ENCODE data around the gene RFTN1. TPM values are rescaled to one million over a fixed set of nuclear protein-coding genes. Genes with fewer than 3 reads are reported as not detected.

Gene RFTN1
- total RNA-seq, 1 experiment from 2014 or later, result 2.2 TPM

GRCh38 chr3:16509721-16510619, 3.5 kb downstream of the RFTN1 start:
- Histone ChIP-seq H4K20me1 (ENCODE audit: control insufficient read depth, insufficient read depth, insufficient read length) (peaks cover 2% of the 10 kb centered on the region), H3K18ac (ENCODE audit: insufficient read length, low read depth, low read length) (no peak overlapping the region), H3K4ac (ENCODE audit: low read depth, low read length) (no peak overlapping the region), H2AFZ (ENCODE audit: low read length) (no peak overlapping the region), H3K79me2 (ENCODE audit: insufficient read depth, low read length) (no peaks in the 10 kb centered on the region), H3K27ac (ENCODE audit: insufficient read length, low read depth, low read length) (no peak overlapping the region), H3K79me1 (ENCODE audit: insufficient read depth, low read depth, low read length, poor library complexity, severe bottlenecking) (no peaks in the 10 kb centered on the region), H4K91ac (ENCODE audit: insufficient read length, low read depth, low read length) (no peak overlapping the region), H2BK20ac (ENCODE audit: low read depth, low read length, poor library complexity, severe bottlenecking) (no peak overlapping the region), H2BK5ac (ENCODE audit: insufficient read length, low read length) (no peak overlapping the region), H3K23ac (ENCODE audit: insufficient read length, low read depth, low read length) (no peak overlapping the region), H2AK5ac (ENCODE audit: insufficient read length, low read length) (no peak overlapping the region), H2BK120ac (ENCODE audit: low read depth, low read length, poor library complexity, severe bottlenecking) (no peak overlapping the region), H3K56ac (ENCODE audit: insufficient read length, low read depth, low read length) (no peak overlapping the region), H3K4me2 (ENCODE audit: insufficient read depth, insufficient read length, low read length) (no peak overlapping the region), H3T11ph (ENCODE audit: low read length) (no peak overlapping the region), H3K4me1 (ENCODE audit: insufficient read depth, low read length) (0 out of 2 replicates have a peak, but pooled peaks cover 4% of the 10 kb centered on the region), H3K14ac (ENCODE audit: insufficient read depth, low read length) (no peak overlapping the region), H3K27me3 (ENCODE audit: insufficient read depth, low read length) (peaks cover 17% of the 10 kb centered on the region; the same call in 1 of the 2 replicates), H2BK15ac (ENCODE audit: low read depth, low read length) (no peak overlapping the region), H4K8ac (replicated peaks; ENCODE audit: insufficient read length, low read depth, low read length) (no peak overlapping the region), H4K5ac (ENCODE audit: insufficient read length, low read depth, low read length) (no peak overlapping the region), H2BK12ac (ENCODE audit: insufficient read length, low read depth, low read length) (no peak overlapping the region), H3K9ac (ENCODE audit: extremely low read depth, insufficient read length, low read length) (no peak overlapping the region), H3K23me2 (ENCODE audit: insufficient read length, low read depth, low read length, poor library complexity, severe bottlenecking) (peaks cover 16% of the 10 kb centered on the region), H3K9me3 (ENCODE audit: control insufficient read depth, low read depth, low read length) (no peaks in the 10 kb centered on the region)
- H3K4me3 Mint-ChIP-seq, result no peak overlapping the region
- H3K27ac Mint-ChIP-seq, result peak overlapping the region in 1 of 3 experiments; percentile 16; a peak in 1 of 7 replicates
- DNase-seq, result no peak
- H3K9me3 Mint-ChIP-seq, result peaks cover 0 to 3% of the 10 kb centered on the region in 2 experiments; a peak in 2 of 5 replicates
- no peak for TF ChIP-seq CTCF (conservative IDR thresholded peaks at IDR 0.05)
- peaks cover 51% of the 10 kb centered on the region for H3K27me3 Mint-ChIP-seq (ENCODE audit: low read depth)
- no CpG with 5 or more reads among the region's 10 CpGs for WGBS (ENCODE audit: extremely low coverage, insufficient read length, low lambda C conversion rate)
- peaks cover 22% of the 10 kb centered on the region in 2 experiments for H3K4me1 Mint-ChIP-seq
- H3K36me3 Mint-ChIP-seq (ENCODE audit: insufficient read depth in 1 of 3, low read depth in 3 of 3), result no peaks in the 10 kb centered on the region
